Measurements from ENCODE around the gene BBOF1.

GRCh38 chr14:74089251-74090020 lies 70.3 kb downstream of the BBOF1 start:
- no peak for TF ChIP-seq CTCF (IDR thresholded peaks at IDR 0.05; ENCODE audit: borderline replicate concordance, extremely low read depth, low read length, poor library complexity, severe bottlenecking)
- no peak for TF ChIP-seq EZH2 (IDR thresholded peaks at IDR 0.05; ENCODE audit: borderline replicate concordance, low read depth, low read length, severe bottlenecking)
